Right lobe of liver (tissue), 4 donors: ENCODE results near the gene KLHDC8B.

Experiments
- POLR2A ChIP-seq: fragments of 450-650 bp; IDR thresholded peaks from one replicate; pipeline ENCODE4 v1.6.1; 2017; ENCODE audit warnings: antibody characterized with exemption, mild to moderate bottlenecking
- TF ChIP-seq, protein P1 (sequence below), 4 donors: fragments of 200-600 bp in 3 of 4; fragments of 450-650 bp in 1 of 4; IDR thresholded peaks; one replicate each; pipeline versions ENCODE4 v1.5.1 to v1.8.0; 2016 to 2022; ENCODE audit warnings: antibody characterized with exemption in 4 of 4, mild to moderate bottlenecking in 2 of 4
- donor health status: DM: no; HTN: no; CAD: no.
- donor health status: DM: no; HTN: no; CAD: no.
- donor health status: DM: no; HTN: yes; CAD: no.

- TF ChIP-seq, protein P1, sequence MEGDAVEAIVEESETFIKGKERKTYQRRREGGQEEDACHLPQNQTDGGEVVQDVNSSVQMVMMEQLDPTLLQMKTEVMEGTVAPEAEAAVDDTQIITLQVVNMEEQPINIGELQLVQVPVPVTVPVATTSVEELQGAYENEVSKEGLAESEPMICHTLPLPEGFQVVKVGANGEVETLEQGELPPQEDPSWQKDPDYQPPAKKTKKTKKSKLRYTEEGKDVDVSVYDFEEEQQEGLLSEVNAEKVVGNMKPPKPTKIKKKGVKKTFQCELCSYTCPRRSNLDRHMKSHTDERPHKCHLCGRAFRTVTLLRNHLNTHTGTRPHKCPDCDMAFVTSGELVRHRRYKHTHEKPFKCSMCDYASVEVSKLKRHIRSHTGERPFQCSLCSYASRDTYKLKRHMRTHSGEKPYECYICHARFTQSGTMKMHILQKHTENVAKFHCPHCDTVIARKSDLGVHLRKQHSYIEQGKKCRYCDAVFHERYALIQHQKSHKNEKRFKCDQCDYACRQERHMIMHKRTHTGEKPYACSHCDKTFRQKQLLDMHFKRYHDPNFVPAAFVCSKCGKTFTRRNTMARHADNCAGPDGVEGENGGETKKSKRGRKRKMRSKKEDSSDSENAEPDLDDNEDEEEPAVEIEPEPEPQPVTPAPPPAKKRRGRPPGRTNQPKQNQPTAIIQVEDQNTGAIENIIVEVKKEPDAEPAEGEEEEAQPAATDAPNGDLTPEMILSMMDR (IDR thresholded peaks at IDR 0.05) = no peak
- TF ChIP-seq POLR2A = no peak
Observed at GRCh38 chr3:49174397-49174985, 3.1 kb downstream of the KLHDC8B start.
